GM12878 (cell line): ENCODE results near the gene ZSCAN4.

ENCODE experiments used
- BHLHE40 ChIP-seq, 2 experiments: fragments of 450-650 bp in 1 of 2; IDR thresholded peaks; 2 replicates each; pipeline ENCODE4 v1.6.1; 2011 to 2017; ENCODE audit warnings: low read depth in 2 of 2, borderline replicate concordance in 1 of 2, improper control_type of control experiment in 1 of 2, low read length in 1 of 2, mild to moderate bottlenecking in 1 of 2
- CTCF ChIP-seq, 3 experiments: IDR thresholded peaks in 2 of 3; conservative IDR thresholded peaks in 1 of 3; 2 replicates each; pipeline ENCODE4 v1.5.1; 2011; ENCODE audit warnings: low read depth in 3 of 3, low read length in 3 of 3, mild to moderate bottlenecking in 3 of 3, control low read depth in 2 of 3, moderate library complexity in 2 of 3, inconsistent platforms in 1 of 3, mixed read lengths in 1 of 3; ENCODE audit not compliant: control insufficient read depth in 2 of 3, insufficient read depth in 1 of 3; ENCODE audit errors: extremely low read depth in 1 of 3
- HDAC6 ChIP-seq: fragments of 200-600 bp; sonication (generic); IDR thresholded peaks from one replicate; pipeline ENCODE4 v1.8.0; 2017; ENCODE audit warnings: antibody characterized with exemption; ENCODE audit not compliant: unreplicated experiment
- MAX ChIP-seq: IDR thresholded peaks from 2 replicates; pipeline ENCODE4 v1.6.1; 2012; ENCODE audit warnings: low read depth, low read length, improper control_type of control experiment
- POLR2A ChIP-seq: IDR thresholded peaks from 2 replicates; pipeline ENCODE4 v1.6.1; 2011; ENCODE audit warnings: low read depth, mild to moderate bottlenecking, low read length
- SUZ12 ChIP-seq: fragments of 200-600 bp; sonication (generic); IDR thresholded peaks from one replicate; pipeline ENCODE4 v1.6.1; 2018; ENCODE audit warnings: antibody characterized with exemption, mild to moderate bottlenecking; ENCODE audit not compliant: unreplicated experiment

GRCh38 chr19:57709616-57710015 is 40.9 kb downstream of the ZSCAN4 start:
- no peak for TF ChIP-seq SUZ12
- no peak for TF ChIP-seq BHLHE40 (IDR thresholded peaks at IDR 0.05; ENCODE audit: borderline replicate concordance in 1 of 2, low read depth in 2 of 2, low read length in 1 of 2)
- no peak for TF ChIP-seq CTCF (IDR thresholded peaks at IDR 0.05 in 2 of 3, conservative IDR thresholded peaks at IDR 0.05 in 1 of 3; ENCODE audit: control insufficient read depth in 2 of 3, extremely low read depth in 1 of 3, insufficient read depth in 1 of 3, low read depth in 3 of 3, low read length in 3 of 3)
- TF ChIP-seq HDAC6, result no peak
- no peak for TF ChIP-seq MAX
- no peak for TF ChIP-seq POLR2A
